ENCODE results near the gene ERCC2.
"Not testable (repeated sequence)": the region's sequence is repeated elsewhere in the genome, so short reads cannot be mapped to it uniquely, and the experiment has no call there.

The ERCC2 gene

DNA sequence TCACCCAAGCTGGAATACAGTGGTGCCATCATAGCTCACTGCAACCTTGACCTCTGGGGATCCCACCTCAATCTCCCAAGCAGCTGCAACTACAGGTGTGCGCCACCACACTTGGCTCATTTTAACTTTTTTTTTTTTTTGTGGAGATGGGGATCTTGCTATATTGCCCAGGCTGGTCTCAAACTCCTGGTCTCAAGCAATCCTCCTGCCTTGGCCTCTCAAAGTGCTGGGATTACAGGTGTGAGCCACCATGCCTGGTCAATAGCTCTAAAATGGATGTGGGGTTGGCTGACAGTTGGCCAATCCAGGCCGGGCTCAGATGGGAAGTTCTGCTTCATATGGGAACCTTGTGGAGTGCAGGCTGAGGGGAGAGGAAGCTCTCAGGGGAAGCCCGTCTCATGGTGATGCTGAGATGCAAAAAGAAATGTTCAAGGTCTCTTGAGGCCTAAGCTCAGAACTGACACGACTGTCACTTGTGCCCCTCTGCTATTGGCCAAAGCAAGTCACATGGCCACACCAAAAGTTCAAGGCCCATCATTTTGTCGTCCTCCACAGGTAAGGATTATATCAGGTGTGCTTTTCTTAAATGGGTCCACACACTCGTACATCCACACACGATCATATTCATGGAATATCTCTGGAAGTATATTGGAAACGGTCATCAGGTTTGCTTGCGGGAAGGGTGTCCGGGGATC lies 36.6 kb downstream of the ERCC2 start:
- DNase-seq (ENCODE audit: low read depth in 2 of 2): no peak

- no peak for DNase-seq (ENCODE audit: low read depth in 2 of 2)
Observed at GRCh38 chr19:45331411-45331810, 39.0 kb downstream of the ERCC2 start.

DNA sequence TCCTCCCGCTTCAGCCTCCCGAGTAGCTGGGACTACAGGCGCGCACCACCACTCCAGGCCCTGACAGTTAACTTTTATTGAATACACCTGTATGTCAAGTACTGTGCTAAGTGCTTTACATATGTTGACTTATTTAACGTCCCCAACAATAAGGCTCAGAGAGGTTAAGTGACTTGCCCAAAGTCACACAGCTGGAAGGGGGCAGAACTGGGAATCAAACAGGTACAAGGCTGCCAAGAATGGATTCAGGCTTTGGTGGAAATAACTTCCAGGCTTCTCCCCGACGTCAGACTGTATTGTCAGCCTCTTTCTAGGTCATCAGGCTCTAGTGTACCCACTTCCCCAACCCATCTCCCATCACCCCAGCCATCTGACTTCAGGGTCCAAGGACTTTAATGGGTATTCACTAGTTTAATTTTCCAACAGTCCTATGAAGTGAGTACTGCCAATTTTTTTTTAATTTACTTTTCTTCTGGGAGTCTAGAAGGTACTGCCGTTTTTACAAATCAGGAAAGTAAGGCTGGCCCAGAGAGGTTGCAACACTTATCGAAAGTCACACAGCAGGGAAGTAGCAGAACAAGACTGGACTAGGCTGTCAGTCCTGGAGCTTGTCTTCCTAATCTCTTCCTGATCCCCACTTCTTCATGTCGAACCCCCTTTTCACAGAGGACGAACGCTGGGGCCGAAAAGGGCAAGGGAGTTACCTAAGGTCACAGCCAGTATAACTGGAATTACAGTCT lies 42.8 kb downstream of the ERCC2 start:
- no peak for DNase-seq (ENCODE audit: low read depth in 2 of 2)

DNA sequence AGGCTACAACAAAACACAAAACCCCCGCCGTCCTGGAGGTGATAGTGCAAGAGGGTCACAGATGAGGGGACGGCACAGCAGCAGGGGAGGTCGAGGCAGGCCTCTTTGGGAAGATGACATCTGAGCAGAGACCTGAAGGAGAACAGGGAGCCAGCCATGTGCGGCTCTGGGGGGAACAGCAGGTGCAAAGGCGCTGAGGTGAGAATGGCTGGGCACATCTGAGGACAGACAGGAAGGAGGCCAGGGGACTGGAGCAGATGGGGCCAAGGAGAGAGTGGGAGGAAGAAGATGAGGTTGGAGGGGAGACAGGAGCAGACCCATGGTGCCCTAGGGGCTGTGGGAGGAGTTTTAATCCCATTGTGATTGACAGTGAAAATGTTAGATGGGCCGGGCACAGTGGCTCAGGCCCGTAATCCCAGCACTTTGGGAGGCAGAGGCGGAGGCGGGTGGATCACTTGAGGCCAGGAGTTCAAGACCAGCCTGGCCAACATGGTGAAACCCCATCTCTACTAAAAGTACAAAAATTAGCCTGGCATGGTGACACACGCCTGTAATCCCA lies 45.9 kb downstream of the ERCC2 start:
- no peak for DNase-seq (ENCODE audit: low read depth in 2 of 2)

DNA sequence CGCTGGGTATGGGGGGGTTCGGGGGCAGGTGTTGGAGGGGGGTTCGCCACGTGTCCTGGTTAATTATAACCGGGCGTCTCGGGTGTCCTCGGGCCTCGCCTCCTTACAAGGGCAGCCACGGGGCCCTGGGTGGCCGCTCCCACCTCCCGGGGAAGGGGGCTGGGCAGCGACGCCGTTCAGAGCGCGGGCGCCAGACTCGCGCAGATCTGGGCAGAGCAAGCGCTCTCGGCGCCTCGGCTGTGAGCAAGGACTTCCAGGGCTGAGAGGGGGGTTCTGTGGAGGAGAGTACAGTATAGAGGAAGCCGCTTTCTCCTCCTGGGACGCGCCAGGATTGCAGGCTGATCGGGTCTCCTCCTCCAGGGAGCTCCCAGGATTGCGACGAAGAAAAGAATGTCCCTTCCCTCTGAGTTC lies 46.7 kb downstream of the ERCC2 start:
- no peak for DNase-seq (ENCODE audit: low read depth in 2 of 2)

GRCh38 chr19:45322744-45323281 lies 47.6 kb downstream of the ERCC2 start, which contains the start of gene CKM:
Gene CKM (minus strand): TSS chr19:45322875. CDS start chr19:45319713, 3,162 bp downstream.
- no peak for DNase-seq (ENCODE audit: low read depth in 2 of 2)

DNA sequence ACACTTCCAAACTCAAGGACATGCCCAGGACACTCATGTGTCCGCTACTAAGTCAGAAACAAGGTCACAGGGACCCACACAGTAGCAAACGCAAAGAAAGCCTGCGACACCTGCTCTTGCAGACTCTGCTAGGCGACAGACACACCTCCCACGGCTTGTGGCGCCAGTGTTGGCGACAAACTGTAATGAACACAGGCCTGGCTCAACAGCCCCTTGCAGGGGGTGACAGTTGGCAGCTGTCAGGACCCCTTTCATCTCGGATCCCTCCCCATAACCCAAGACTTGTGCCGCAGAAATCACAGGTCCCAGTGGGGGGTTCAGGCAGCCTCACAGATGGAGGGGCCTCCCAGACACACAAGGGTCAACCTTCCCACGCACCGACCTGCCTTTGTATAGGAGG lies 48.1 kb downstream of the ERCC2 start:
- no peak for DNase-seq (ENCODE audit: low read depth in 2 of 2)

- DNase-seq (ENCODE audit: low read depth in 2 of 2): no peak
Observed at GRCh38 chr19:45321848-45322247, 48.5 kb downstream of the ERCC2 start.

GRCh38 chr19:45320997-45321775 lies 49.2 kb downstream of the ERCC2 start:
- no peak for DNase-seq (ENCODE audit: low read depth in 2 of 2)

DNA sequence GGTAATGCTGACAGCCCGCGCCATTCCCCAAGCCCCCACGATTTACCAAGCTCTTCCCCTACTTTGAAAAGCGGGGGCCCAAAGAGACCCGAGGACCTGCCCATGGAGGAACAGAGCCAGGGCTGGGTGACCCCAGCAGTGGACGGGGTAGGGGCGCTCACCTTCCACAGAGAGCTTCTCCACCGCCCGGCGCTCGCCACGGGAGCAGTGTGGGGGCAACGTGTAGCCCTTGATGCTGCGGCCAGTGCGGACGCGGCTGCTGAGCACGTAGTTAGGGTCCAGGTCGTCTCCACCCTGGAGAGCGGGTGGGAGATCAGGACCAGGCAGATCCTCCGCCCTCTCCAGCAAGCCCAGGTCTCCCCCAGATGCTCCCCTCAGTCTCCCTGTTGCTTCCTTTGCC lies 55.1 kb downstream of the ERCC2 start:
- no peak for DNase-seq (ENCODE audit: low read depth in 2 of 2)

DNA sequence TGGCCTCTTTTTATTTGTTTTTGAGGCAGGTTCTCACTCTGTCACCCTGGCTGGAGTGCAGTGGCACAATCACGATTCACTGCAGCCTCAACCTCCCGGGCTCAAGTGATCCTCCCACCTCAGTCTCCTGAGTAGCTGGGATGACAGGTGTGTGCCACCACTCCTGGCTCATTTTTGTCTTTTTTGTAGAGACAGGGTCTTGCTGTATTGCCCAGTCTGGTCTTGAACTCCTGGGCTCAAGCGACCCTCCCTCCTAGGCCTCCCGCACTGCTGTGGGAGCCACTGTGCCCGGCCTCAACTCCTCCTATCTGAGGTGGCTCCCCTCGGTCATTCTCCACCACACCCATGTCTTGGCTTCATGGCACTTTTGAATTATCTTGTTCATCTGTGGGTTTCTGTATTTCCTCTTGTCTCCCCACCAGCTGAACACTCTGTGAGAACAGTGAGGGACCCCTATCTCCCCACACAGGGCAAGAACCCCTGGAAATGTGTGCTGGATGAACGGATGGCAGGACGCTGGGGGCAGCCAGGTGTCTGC lies 55.6 kb downstream of the ERCC2 start:
- DNase-seq (ENCODE audit: low read depth in 2 of 2): no peak

DNA sequence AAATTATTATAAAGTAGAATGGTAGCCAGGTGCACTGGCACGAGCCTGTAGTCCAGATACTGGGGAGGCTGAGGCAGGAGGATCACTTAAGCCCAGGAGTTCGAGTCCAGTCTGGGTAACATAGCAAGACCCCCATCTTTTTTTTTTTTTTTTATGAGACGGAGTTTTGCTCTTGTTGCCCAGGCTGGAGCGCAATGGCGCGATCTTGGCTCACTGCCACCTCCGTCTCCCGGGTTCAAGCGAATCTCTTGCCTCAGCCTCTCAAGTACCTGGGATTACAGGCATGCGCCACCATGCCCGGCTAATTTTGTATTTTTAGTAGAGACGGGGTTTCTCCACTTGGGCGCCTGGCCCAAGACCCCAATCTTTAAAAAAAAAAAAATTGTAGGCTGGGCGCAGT lies 58.1 kb downstream of the ERCC2 start:
- DNase-seq (ENCODE audit: low read depth in 2 of 2): not testable (repeated sequence)

- no peak for DNase-seq (ENCODE audit: low read depth in 2 of 2)
Observed at GRCh38 chr19:45311621-45312020, 58.8 kb downstream of the ERCC2 start.

DNA sequence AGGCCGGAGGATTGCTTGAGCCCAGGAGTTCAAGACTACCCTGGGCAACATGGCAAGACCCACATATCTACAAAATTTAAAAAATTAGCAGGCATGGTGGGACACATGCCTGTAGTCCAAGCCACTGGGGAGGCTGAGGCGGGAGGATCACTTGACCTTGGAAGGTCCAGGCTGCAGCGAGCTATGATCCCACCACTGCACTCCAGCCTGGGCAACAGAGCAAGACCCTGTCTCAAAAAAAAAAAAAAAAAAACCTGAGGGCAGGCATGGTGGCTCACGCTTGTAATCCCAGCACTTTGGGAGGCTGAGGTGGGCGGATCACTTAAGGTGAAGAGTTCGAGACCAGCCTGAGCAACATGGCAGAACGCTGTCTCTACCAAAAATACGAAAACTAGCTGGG lies 61.1 kb downstream of the ERCC2 start:
- DNase-seq (ENCODE audit: low read depth in 2 of 2): not testable (repeated sequence)

GRCh38 chr19:45307361-45307760 lies 63.0 kb downstream of the ERCC2 start:
- no peak for DNase-seq (ENCODE audit: low read depth in 2 of 2)

DNA sequence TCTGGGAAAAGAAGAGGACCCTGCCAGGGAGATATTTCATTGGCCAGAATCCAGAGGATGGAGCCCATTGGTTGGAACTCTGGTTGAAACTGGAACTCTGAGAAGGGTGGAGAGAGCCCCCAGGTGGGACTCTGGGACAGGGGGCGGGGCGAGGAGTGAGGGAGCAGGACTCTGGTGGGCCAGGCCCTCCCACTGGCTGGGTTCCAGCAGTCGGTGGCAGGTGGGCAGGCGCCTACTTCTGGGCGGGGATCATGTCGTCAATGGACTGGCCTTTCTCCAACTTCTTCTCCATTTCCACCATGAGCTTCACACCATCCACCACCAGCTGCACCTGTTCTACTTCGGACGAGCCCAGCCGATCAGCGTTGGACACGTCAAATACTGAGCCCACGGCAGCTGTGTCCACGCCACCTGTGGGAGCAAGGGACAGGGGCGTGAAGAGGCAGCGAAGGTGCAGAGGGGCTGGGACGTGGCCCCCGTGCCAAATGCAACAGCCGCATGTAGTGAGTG lies 63.8 kb downstream of the ERCC2 start:
- no peak for DNase-seq (ENCODE audit: low read depth in 2 of 2)

DNA sequence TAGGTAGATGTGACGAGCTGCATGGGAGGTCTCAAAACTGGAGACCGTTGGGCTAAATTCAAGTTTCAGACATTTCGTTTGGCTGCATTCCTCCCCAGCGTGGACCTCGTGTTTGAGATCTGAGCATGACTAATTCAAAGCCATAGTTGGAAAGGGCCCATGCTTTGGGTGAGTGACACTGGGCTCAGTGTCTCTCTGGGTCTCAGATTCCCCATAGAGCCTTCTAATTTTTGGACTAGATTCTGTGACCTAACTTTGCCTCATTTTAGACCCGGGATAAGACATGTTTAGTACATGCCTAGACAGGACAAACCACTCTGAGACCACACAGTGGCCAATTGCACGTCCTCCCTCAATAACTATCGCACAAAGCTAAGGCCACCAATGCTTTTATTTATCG lies 64.3 kb downstream of the ERCC2 start:
- DNase-seq (ENCODE audit: low read depth in 2 of 2): no peak

GRCh38 chr19:45305421-45305820 lies 65.0 kb downstream of the ERCC2 start:
- no peak for DNase-seq (ENCODE audit: low read depth in 2 of 2)

DNA sequence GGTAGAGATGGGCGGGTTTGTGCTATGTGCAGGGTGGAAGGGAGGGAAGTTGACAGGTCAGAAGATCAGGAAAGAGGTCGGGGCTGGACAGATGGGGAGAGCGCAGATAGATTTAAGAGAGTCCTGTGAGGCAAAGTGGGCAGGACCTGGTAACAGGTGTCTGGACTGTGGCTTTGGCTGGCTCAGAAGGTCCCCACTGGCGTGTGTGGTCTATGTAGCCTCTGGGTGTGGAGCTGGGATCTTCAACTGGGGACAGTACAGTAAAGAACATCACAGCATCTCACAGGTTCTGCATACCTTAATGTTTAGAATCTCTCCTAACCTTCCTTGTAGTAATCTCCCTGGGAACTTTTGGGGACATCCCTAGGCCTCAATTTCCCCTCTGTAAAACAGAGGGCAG lies 65.4 kb downstream of the ERCC2 start:
- no peak for DNase-seq (ENCODE audit: low read depth in 2 of 2)

DNA sequence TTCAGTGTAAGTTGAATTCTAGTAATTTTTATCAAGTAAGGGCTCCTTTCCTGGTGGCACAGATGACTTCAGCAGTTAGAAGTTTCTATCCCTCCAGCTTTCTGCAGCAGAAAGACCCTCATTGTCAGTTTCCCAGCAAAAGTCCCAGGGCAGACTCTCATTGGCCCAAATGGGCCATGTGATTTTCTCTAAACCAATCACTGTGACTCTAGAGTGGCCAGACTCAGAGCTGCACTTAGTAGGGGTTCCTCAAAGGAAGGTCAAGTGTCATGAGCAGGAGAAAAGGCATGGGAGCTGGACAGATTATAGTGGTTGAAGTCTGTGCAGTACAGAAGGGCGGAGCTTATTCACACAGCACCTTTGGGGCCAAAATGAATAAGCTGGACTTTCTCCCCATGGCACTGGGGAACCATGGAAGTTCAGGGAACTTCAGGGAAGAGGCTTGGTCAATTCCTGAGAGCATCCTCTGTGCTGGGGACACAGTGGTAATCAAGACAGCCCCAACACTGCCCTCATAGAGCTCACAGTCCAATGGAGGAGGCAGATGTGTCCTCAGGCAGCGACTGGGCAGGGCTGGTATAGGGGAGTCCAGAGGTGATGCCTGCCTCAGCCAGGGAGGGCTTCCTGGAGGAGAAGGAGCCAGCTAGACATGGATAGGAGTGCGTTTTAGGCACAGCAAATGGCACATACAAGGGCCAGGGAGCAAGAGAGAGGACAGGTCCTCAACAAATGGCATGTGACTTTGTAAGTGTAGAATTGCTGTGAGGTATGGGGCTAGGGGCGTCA lies 66.0 kb downstream of the ERCC2 start:
- no peak for DNase-seq (ENCODE audit: low read depth in 2 of 2)

Data from stimulated activated CD4-positive, alpha-beta T cell treated with anti-CD3 and anti-CD28 coated beads, Interleukin-4, amount 100 ng/mL, for 48 hours (primary cell).